H1 (cell line): ENCODE results near the gene LRRC17. TPM values are rescaled to one million over a fixed set of nuclear protein-coding genes. Genes with fewer than 3 reads are reported as not detected.

Source experiments
- CTCF ChIA-PET: fragments of 300-600 bp; sonication (Branson Sonifier 250); formaldehyde crosslinking; loops from one replicate; lab custom pipeline; 2021; ENCODE audit not compliant: partially characterized antibody; lab: Charles Lee
- POLR2A ChIA-PET: fragments of 300-600 bp; sonication (Branson Sonifier 250); formaldehyde crosslinking; loops from one replicate; lab custom pipeline; 2021; ENCODE audit warnings: inconsistent platforms; ENCODE audit not compliant: partially characterized antibody; lab: Charles Lee
- DNase-seq, 2 experiments: peaks; one replicate each; pipeline versions ENCODE4 v3.0.0 to v3.0.0-alpha.2; 2010 to 2022; ENCODE audit warnings: low spot score in 2 of 2, low read depth in 1 of 2, mixed read lengths in 1 of 2
- FAIRE-seq: peaks from 2 replicates; lab custom pipeline; 2011; peaks lifted over from hg19 to GRCh38; lab: Jason Lieb, UNC
- H2AFZ ChIP-seq: 2 replicates; pipeline ENCODE4 v1.8.1; 2012; ENCODE audit warnings: low read length, inconsistent platforms
- H2AK5ac ChIP-seq: 2 replicates; pipeline ENCODE4 v1.6.1; 2013; ENCODE audit warnings: low read depth, low read length
- H2BK120ac ChIP-seq: replicated peaks from 2 replicates; pipeline ENCODE3; 2013; ENCODE audit warnings: low read depth, low read length, inconsistent platforms
- H2BK12ac ChIP-seq: 2 replicates; pipeline ENCODE4 v1.6.1; 2013; ENCODE audit warnings: low read depth, low read length
- H2BK15ac ChIP-seq: 2 replicates; pipeline ENCODE4 v1.6.1; 2013; ENCODE audit warnings: low read length
- H2BK20ac ChIP-seq: 2 replicates; pipeline ENCODE4 v1.6.1; 2013; ENCODE audit warnings: low read length
- H2BK5ac ChIP-seq: 2 replicates; pipeline ENCODE4 v1.6.1; 2013; ENCODE audit warnings: low read depth, low read length
- H3K14ac ChIP-seq: 2 replicates; pipeline ENCODE4 v1.6.1; 2013; ENCODE audit warnings: inconsistent platforms; ENCODE audit not compliant: insufficient read length
- H3K18ac ChIP-seq: 2 replicates; pipeline ENCODE4 v1.6.1; 2013; ENCODE audit warnings: low read length; ENCODE audit errors: extremely low read depth
- H3K23ac ChIP-seq: 2 replicates; pipeline ENCODE4 v1.6.1; 2013; ENCODE audit warnings: inconsistent platforms; ENCODE audit not compliant: insufficient read length
- H3K23me2 ChIP-seq: 2 replicates; pipeline ENCODE4 v1.6.1; 2013; ENCODE audit warnings: low read depth, low read length
- H3K27ac ChIP-seq: 2 replicates; pipeline ENCODE4 v1.6.1; 2011; ENCODE audit warnings: low read depth, low read length, inconsistent platforms
- H3K27me3 ChIP-seq, 4 experiments: replicated peaks in 1 of 4; 1 replicate in 1 of 4; 2 replicates in 3 of 4; pipeline versions ENCODE4 v1.6.1 to v1.8.1; 2011 to 2013; ENCODE audit warnings: low read length in 3 of 4, mild to moderate bottlenecking in 3 of 4, inconsistent platforms in 2 of 4, mixed read lengths in 2 of 4, moderate library complexity in 1 of 4; ENCODE audit not compliant: control insufficient read depth in 3 of 4, insufficient read depth in 3 of 4; ENCODE audit errors: extremely low read depth in 1 of 4
- H3K36me3 ChIP-seq, 4 experiments: 2 replicates each; pipeline versions ENCODE4 v1.6.1 to v1.8.1; 2011 to 2013; ENCODE audit warnings: mild to moderate bottlenecking in 4 of 4, low read length in 3 of 4, moderate library complexity in 2 of 4, control low read depth in 1 of 4, inconsistent platforms in 1 of 4; ENCODE audit not compliant: insufficient read depth in 4 of 4, control insufficient read depth in 2 of 4
- H3K4ac ChIP-seq: replicated peaks from 2 replicates; pipeline ENCODE3; 2013; ENCODE audit warnings: low read length, low read depth, mixed read lengths, inconsistent platforms; ENCODE audit not compliant: insufficient read length
- H3K4me1 ChIP-seq, 4 experiments: replicated peaks in 1 of 4; 1 replicate in 1 of 4; 2 replicates in 3 of 4; pipeline versions ENCODE4 v1.6.1 to v1.8.1; 2011 to 2013; ENCODE audit warnings: low read length in 3 of 4, inconsistent platforms in 2 of 4, mixed read lengths in 1 of 4; ENCODE audit not compliant: insufficient read depth in 4 of 4, control insufficient read depth in 3 of 4
- H3K4me2 ChIP-seq, 2 experiments: 2 replicates each; pipeline versions ENCODE4 v1.6.1 to v1.8.1; 2011 to 2013; ENCODE audit warnings: low read depth in 2 of 2, low read length in 2 of 2, control low read depth in 1 of 2, inconsistent platforms in 1 of 2, mild to moderate bottlenecking in 1 of 2; ENCODE audit not compliant: insufficient read depth in 1 of 2
- H3K4me3 ChIP-seq, 4 experiments: fragments of 200-600, 300-600 bp in 1 of 4; sonication (generic), shearing (Covaris generic), sonication (Bioruptor Twin) in 1 of 4; 2 replicates each; pipeline versions ENCODE4 v1.5.1 to v1.8.1; 2011 to 2016; ENCODE audit warnings: low read length in 4 of 4, low read depth in 3 of 4, control low read depth in 2 of 4, inconsistent platforms in 2 of 4, mild to moderate bottlenecking in 2 of 4, mixed read lengths in 1 of 4, moderate library complexity in 1 of 4; ENCODE audit not compliant: insufficient read depth in 2 of 4; ENCODE audit errors: extremely low read depth in 1 of 4
- H3K56ac ChIP-seq: replicated peaks from 2 replicates; pipeline ENCODE3; 2013; ENCODE audit warnings: low read depth, mild to moderate bottlenecking, mixed read lengths, low read length, inconsistent platforms; ENCODE audit not compliant: insufficient read length
- H3K79me1 ChIP-seq: 2 replicates; pipeline ENCODE4 v1.6.1; 2013; ENCODE audit warnings: low read depth, low read length, control low read depth
- H3K79me2 ChIP-seq, 2 experiments: 2 replicates each; pipeline versions ENCODE4 v1.6.1 to v1.8.1; 2012 to 2013; ENCODE audit warnings: low read length in 2 of 2, mild to moderate bottlenecking in 2 of 2, inconsistent platforms in 1 of 2; ENCODE audit not compliant: insufficient read depth in 2 of 2, control insufficient read depth in 1 of 2
- H3K9ac ChIP-seq, 4 experiments: replicated peaks in 1 of 4; 1 replicate in 1 of 4; 2 replicates in 3 of 4; pipeline versions ENCODE4 v1.6.1 to v1.8.1; 2011 to 2013; ENCODE audit warnings: low read depth in 3 of 4, low read length in 3 of 4, control low read depth in 2 of 4, mild to moderate bottlenecking in 2 of 4, moderate library complexity in 2 of 4, inconsistent platforms in 1 of 4; ENCODE audit errors: extremely low read depth in 1 of 4
- H3K9me3 ChIP-seq, 2 experiments: 2 replicates each; pipeline versions ENCODE4 v1.6.1 to v1.8.1; 2012 to 2013; ENCODE audit warnings: mild to moderate bottlenecking in 2 of 2, moderate library complexity in 2 of 2, control low read depth in 1 of 2, inconsistent platforms in 1 of 2, low read depth in 1 of 2, low read length in 1 of 2, mixed read lengths in 1 of 2; ENCODE audit not compliant: insufficient read depth in 2 of 2
- H4K20me1 ChIP-seq, 2 experiments: replicated peaks in 1 of 2; 2 replicates each; pipeline versions ENCODE3 to v1.8.1; 2011 to 2013; ENCODE audit warnings: inconsistent platforms in 2 of 2, low read length in 2 of 2, mild to moderate bottlenecking in 1 of 2; ENCODE audit not compliant: insufficient read depth in 2 of 2, control insufficient read depth in 1 of 2
- H4K5ac ChIP-seq: 2 replicates; pipeline ENCODE4 v1.6.1; 2013; ENCODE audit warnings: low read length, low read depth, mixed read lengths, inconsistent platforms; ENCODE audit not compliant: insufficient read length
- H4K8ac ChIP-seq: 2 replicates; pipeline ENCODE4 v1.8.0; 2013; ENCODE audit warnings: mild to moderate bottlenecking, moderate library complexity, low read length, inconsistent platforms; ENCODE audit not compliant: insufficient read depth; ENCODE audit errors: extremely low read depth
- H4K91ac ChIP-seq: replicated peaks from 2 replicates; pipeline ENCODE3; 2013; ENCODE audit warnings: low read length, mixed read lengths, inconsistent platforms; ENCODE audit not compliant: insufficient read length
- ASH2L ChIP-seq: fragments of 200-600, 300-600 bp; sonication (generic); IDR thresholded peaks from one replicate; pipeline ENCODE4 v1.7.1; 2017; ENCODE audit warnings: low read length
- GABPA ChIP-seq: IDR thresholded peaks from 2 replicates; pipeline ENCODE4 v1.6.1; 2011; ENCODE audit warnings: mild to moderate bottlenecking, low read length, moderate library complexity, borderline replicate concordance; ENCODE audit not compliant: insufficient read depth
- POLR2AphosphoS5 ChIP-seq: IDR thresholded peaks from 2 replicates; pipeline ENCODE4 v1.6.1; 2011; ENCODE audit warnings: low read depth, low read length
- RNF2 ChIP-seq: fragments of 200-900, 300-1000 bp; sonication (generic); IDR thresholded peaks from 2 replicates; pipeline ENCODE4 v1.7.1; 2016; ENCODE audit warnings: borderline replicate concordance, low read depth, mild to moderate bottlenecking, antibody characterized with exemption, low read length; ENCODE audit not compliant: poor library complexity, severe bottlenecking; ENCODE audit errors: missing control alignments
- SIN3A ChIP-seq, 2 experiments: IDR thresholded peaks in 1 of 2; conservative IDR thresholded peaks in 1 of 2; 2 replicates each; pipeline ENCODE4 v1.6.1; 2011 to 2012; ENCODE audit warnings: low read length in 2 of 2, improper control_type of control experiment in 1 of 2, low read depth in 1 of 2, mild to moderate bottlenecking in 1 of 2
- whole genome bisulfite sequencing, 2 experiments: shearing (Covaris generic) in 1 of 2; methylation state at CpG; one replicate each; pipeline versions ENCODE4 v1.1.6 to v1.1.7; 2013 to 2015; ENCODE audit warnings: low lambda C conversion rate in 2 of 2, mixed read lengths in 2 of 2, inconsistent platforms in 1 of 2, low coverage in 1 of 2, missing lambda C conversion rate in 1 of 2; ENCODE audit not compliant: insufficient replicate concordance in 2 of 2, insufficient coverage in 1 of 2, insufficient read length in 1 of 2; ENCODE audit errors: extremely low coverage in 1 of 2, missing lambda C conversion rate in 1 of 2; 5-methylcytosine and 5-hydroxymethylcytosine counted together
- polyA plus RNA-seq, 7 experiments: library from polyadenylated mRNA; depleted of rRNA in 3 of 7; stranded (reverse) in 5 of 7; unstranded in 2 of 7; fragments of >200 nt in 5 of 7; fragments of 200-250 nt in 2 of 7; gene quantifications; 1 replicate in 5 of 7; 2 replicates in 1 of 7; 4 replicates in 1 of 7; pipeline versions ENCODE4 v1.2.1 to v1.2.3, GENCODE V29; 2011 to 2013; ENCODE audit warnings: missing spikeins in 2 of 7, mixed read lengths in 2 of 7
- total RNA-seq: library from RNA; stranded (reverse); fragmentation: NEBNext Ultra II Directional; extraction: Animal tissue kit (Norgen Biotek cat#: 25700); gene quantifications from 2 replicates; pipeline ENCODE4 v1.2.1, GENCODE V29; 2021
- TF ChIP-seq, protein P1 (sequence below): IDR thresholded peaks from 2 replicates; pipeline ENCODE4 v1.6.1; 2011; ENCODE audit warnings: low read length, improper control_type of control experiment
- TF ChIP-seq, protein P2 (sequence below), 3 experiments: IDR thresholded peaks; 1 replicate in 2 of 3; 2 replicates in 1 of 3; pipeline versions ENCODE4 v1.5.1 to v1.6.1; 2011; ENCODE audit warnings: low read length in 3 of 3, mild to moderate bottlenecking in 3 of 3, inconsistent platforms in 2 of 3, low read depth in 1 of 3, moderate library complexity in 1 of 3; ENCODE audit not compliant: insufficient read depth in 1 of 3; ENCODE audit errors: control extremely low read depth in 1 of 3

The LRRC17 gene
- total and polyA plus RNA-seq, 2 of the 8 experiments (the other 6 are each of a cell fraction or from before 2014, with no cell fraction given): 3.0 TPM

DNA sequence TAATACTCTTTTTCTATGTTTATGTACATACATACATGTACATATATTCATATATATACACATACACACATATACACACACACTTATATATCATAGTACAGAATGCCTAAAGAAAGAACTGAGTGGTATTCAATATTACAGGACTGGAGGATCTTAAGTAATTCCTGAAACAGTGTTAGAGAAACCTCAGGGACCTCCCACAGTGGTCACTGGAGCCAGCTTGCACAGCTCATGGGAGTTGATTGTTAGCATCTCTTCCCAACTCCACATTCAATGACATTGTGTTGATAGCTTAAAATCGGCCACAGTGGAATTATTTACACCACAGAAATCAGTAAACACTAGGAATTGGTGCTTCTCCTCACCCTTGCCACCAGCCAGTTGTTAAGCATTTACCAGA lies 6.0 kb downstream of the LRRC17 start:
- Histone ChIP-seq H3K4me3 (no peak overlapping the region), H3K56ac (no peak overlapping the region), H3K23ac (no peak overlapping the region), H2BK20ac (no peak overlapping the region), H4K20me1 (no peaks in the 10 kb centered on the region), H2AK5ac (no peak overlapping the region), H3K9me3 (no peaks in the 10 kb centered on the region), H3K23me2 (no peaks in the 10 kb centered on the region), H4K91ac (no peak overlapping the region), H3K18ac (no peak overlapping the region), H3K9ac (no peak overlapping the region), H3K79me2 (no peaks in the 10 kb centered on the region), H3K27me3 (no peaks in the 10 kb centered on the region), H2BK120ac (no peak overlapping the region), H4K5ac (no peak overlapping the region), H3K4ac (no peak overlapping the region), H2BK12ac (no peak overlapping the region), H2AFZ (no peak overlapping the region), H3K4me1 (peaks cover 0 to 9% (median 1%) of the 10 kb centered on the region in 4 experiments; a peak in 3 of 7 replicates), H3K14ac (no peak overlapping the region), H3K79me1 (no peaks in the 10 kb centered on the region), H4K8ac (no peak overlapping the region), H2BK15ac (no peak overlapping the region), H3K4me2 (no peak overlapping the region), H3K36me3 (no peaks in the 10 kb centered on the region; a peak in 1 of 8 replicates), H3K27ac (no peak overlapping the region), H2BK5ac (no peak overlapping the region)
- POLR2A ChIA-PET: no interaction called here
- WGBS, 2 experiments: 71% methylated on average over 1 of the region's 1 CpG; no CpG with 5 or more reads in 1 of the 2 experiments
- DNase-seq (no peak), FAIRE-seq (no peak)
- CTCF ChIA-PET: interaction anchor here (0.6 to 1.8 kb wide), 4 partner anchors 9 to 377 kb away, joined by 3 to 5 read pairs (median 4); no protein-coding TSS in a partner anchor
- TF ChIP-seq SIN3A (conservative IDR thresholded peaks at IDR 0.05 in 1 of 2, IDR thresholded peaks at IDR 0.05 in 1 of 2; ENCODE audit: low read depth in 1 of 2, low read length in 2 of 2): no peak
- TF ChIP-seq, protein P1, sequence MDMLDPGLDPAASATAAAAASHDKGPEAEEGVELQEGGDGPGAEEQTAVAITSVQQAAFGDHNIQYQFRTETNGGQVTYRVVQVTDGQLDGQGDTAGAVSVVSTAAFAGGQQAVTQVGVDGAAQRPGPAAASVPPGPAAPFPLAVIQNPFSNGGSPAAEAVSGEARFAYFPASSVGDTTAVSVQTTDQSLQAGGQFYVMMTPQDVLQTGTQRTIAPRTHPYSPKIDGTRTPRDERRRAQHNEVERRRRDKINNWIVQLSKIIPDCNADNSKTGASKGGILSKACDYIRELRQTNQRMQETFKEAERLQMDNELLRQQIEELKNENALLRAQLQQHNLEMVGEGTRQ: no peak
- no peak for TF ChIP-seq POLR2AphosphoS5
- no peak for TF ChIP-seq ASH2L
- TF ChIP-seq, protein P2, sequence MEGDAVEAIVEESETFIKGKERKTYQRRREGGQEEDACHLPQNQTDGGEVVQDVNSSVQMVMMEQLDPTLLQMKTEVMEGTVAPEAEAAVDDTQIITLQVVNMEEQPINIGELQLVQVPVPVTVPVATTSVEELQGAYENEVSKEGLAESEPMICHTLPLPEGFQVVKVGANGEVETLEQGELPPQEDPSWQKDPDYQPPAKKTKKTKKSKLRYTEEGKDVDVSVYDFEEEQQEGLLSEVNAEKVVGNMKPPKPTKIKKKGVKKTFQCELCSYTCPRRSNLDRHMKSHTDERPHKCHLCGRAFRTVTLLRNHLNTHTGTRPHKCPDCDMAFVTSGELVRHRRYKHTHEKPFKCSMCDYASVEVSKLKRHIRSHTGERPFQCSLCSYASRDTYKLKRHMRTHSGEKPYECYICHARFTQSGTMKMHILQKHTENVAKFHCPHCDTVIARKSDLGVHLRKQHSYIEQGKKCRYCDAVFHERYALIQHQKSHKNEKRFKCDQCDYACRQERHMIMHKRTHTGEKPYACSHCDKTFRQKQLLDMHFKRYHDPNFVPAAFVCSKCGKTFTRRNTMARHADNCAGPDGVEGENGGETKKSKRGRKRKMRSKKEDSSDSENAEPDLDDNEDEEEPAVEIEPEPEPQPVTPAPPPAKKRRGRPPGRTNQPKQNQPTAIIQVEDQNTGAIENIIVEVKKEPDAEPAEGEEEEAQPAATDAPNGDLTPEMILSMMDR (IDR thresholded peaks at IDR 0.05; ENCODE audit: control extremely low read depth in 1 of 3, insufficient read depth in 1 of 3, low read depth in 1 of 3, low read length in 3 of 3): no peak
- TF ChIP-seq GABPA: no peak
- no peak for TF ChIP-seq RNF2
